Tibial nerve (tissue), 4 donors: ENCODE results near the gene SHTN1. TPM values are rescaled to one million over a fixed set of nuclear protein-coding genes. Genes with fewer than 3 reads are reported as not detected.

Source experiments
- DNase-seq, 2 donors: peaks; one replicate each; pipeline ENCODE4 v3.0.0-alpha.2; 2019; ENCODE audit warnings: low spot score in 2 of 2
- H3K27ac ChIP-seq, 4 donors: fragments of 200-600 bp; sonication (generic) in 3 of 4; one replicate each; pipeline ENCODE4 v1.5.1; 2017 to 2019; ENCODE audit warnings: mild to moderate bottlenecking in 1 of 4
- H3K27me3 ChIP-seq, 2 donors: fragments of 200-600 bp; sonication (generic) in 1 of 2; one replicate each; pipeline versions ENCODE4 v1.5.1 to v1.6.0; 2017 to 2019
- H3K36me3 ChIP-seq, 3 donors: fragments of 200-600 bp; sonication (generic); one replicate each; pipeline ENCODE4 v1.5.1; 2018 to 2019
- H3K4me1 ChIP-seq, 4 donors: fragments of 200-600 bp; sonication (generic) in 3 of 4; one replicate each; pipeline ENCODE4 v1.5.1; 2017 to 2019
- H3K4me3 ChIP-seq, 4 donors: fragments of 200-600 bp; sonication (generic) in 3 of 4; one replicate each; pipeline ENCODE4 v1.5.1; 2017 to 2019; ENCODE audit warnings: mild to moderate bottlenecking in 1 of 4, moderate library complexity in 1 of 4
- H3K9me3 ChIP-seq, 4 donors: fragments of 200-600 bp; sonication (generic) in 3 of 4; one replicate each; pipeline ENCODE4 v1.5.1; 2017 to 2019
- CTCF ChIP-seq, 5 experiments: fragments of 200-600 bp in 3 of 5; fragments of 450-650 bp in 2 of 5; sonication (generic) in 3 of 5; IDR thresholded peaks; one replicate each; pipeline ENCODE4 v1.5.1; 2016 to 2019; ENCODE audit warnings: antibody characterized with exemption in 5 of 5, mild to moderate bottlenecking in 3 of 5, moderate library complexity in 2 of 5
- EP300 ChIP-seq, 2 donors: sonication (generic); formaldehyde crosslinking; IDR thresholded peaks; one replicate each; pipeline ENCODE4 v1.6.1; 2017; ENCODE audit warnings: antibody characterized with exemption in 2 of 2, mild to moderate bottlenecking in 1 of 2
- POLR2A ChIP-seq, 2 donors: fragments of 450-650 bp; IDR thresholded peaks; one replicate each; pipeline ENCODE4 v1.6.1; 2017; ENCODE audit warnings: antibody characterized with exemption in 2 of 2, mild to moderate bottlenecking in 2 of 2, moderate library complexity in 2 of 2
- WGBS, 2 donors: methylation state at CpG; one replicate each; pipeline ENCODE4 v1.1.5; 2018; 5-methylcytosine and 5-hydroxymethylcytosine counted together
- total RNA-seq, 4 donors: library from RNA; depleted of rRNA; stranded (reverse); fragments of >200 nt; gene quantifications; one replicate each; pipeline ENCODE4 v1.1.0, GENCODE V29; 2016

SHTN1 gene
- total RNA-seq, 4 donors from 2014 or later = 9.2 to 16.3 (median 15.4) TPM

- 50 to 60% methylated on average over 4 of the region's 4 CpGs for WGBS, 2 donors
- no peak for TF ChIP-seq CTCF (IDR thresholded peaks at IDR 0.05)
- TF ChIP-seq POLR2A (IDR thresholded peaks at IDR 0.05) = no peak
- no peak for TF ChIP-seq EP300 (IDR thresholded peaks at IDR 0.05)
- no peaks in the 10 kb centered on the region for H3K27me3 ChIP-seq
- H3K4me1 ChIP-seq = no peaks in the 10 kb centered on the region
- H3K36me3 ChIP-seq = no peaks in the 10 kb centered on the region
- no peak overlapping the region for H3K4me3 ChIP-seq
- no peak overlapping the region for H3K27ac ChIP-seq
- DNase-seq = no peak
- no peaks in the 10 kb centered on the region for H3K9me3 ChIP-seq
These were observed 136.3 kb downstream of the SHTN1 start for GRCh38 chr10:116868722-116869121.

GRCh38 chr10:116868198-116868676 lies 136.8 kb downstream of the SHTN1 start:
- TF ChIP-seq CTCF (IDR thresholded peaks at IDR 0.05) = no peak
- TF ChIP-seq POLR2A (IDR thresholded peaks at IDR 0.05) = no peak
- TF ChIP-seq EP300 (IDR thresholded peaks at IDR 0.05) = no peak
- Histone ChIP-seq H3K9me3 (no peaks in the 10 kb centered on the region), H3K27me3 (no peaks in the 10 kb centered on the region), H3K4me1 (no peaks in the 10 kb centered on the region), H3K27ac (no peak overlapping the region), H3K4me3 (no peak overlapping the region), H3K36me3 (no peaks in the 10 kb centered on the region)
- WGBS, 2 donors = 60 to 65% methylated on average over 4 of the region's 4 CpGs
- no peak for DNase-seq

- WGBS, 2 donors = 86 to 90% methylated on average over 6 of the region's 6 CpGs
- Histone ChIP-seq H3K36me3 (no peaks in the 10 kb centered on the region), H3K9me3 (no peaks in the 10 kb centered on the region), H3K4me1 (no peaks in the 10 kb centered on the region), H3K27me3 (no peaks in the 10 kb centered on the region), H3K27ac (no peak overlapping the region), H3K4me3 (no peak overlapping the region)
- DNase-seq = no peak
- no peak for TF ChIP-seq CTCF (IDR thresholded peaks at IDR 0.05)
These were observed 137.9 kb downstream of the SHTN1 start for GRCh38 chr10:116866987-116867595.

GRCh38 chr10:116866066-116866465 lies 138.9 kb downstream of the SHTN1 start:
- no peak overlapping the region for H3K4me3 ChIP-seq
- no peak for TF ChIP-seq POLR2A (IDR thresholded peaks at IDR 0.05)
- no peak for TF ChIP-seq CTCF (IDR thresholded peaks at IDR 0.05)
- TF ChIP-seq EP300 (IDR thresholded peaks at IDR 0.05) = no peak
- H3K36me3 ChIP-seq = no peaks in the 10 kb centered on the region
- 67 to 73% methylated on average over 2 of the region's 2 CpGs for WGBS, 2 donors
- no peaks in the 10 kb centered on the region for H3K9me3 ChIP-seq
- H3K27me3 ChIP-seq = no peaks in the 10 kb centered on the region
- no peaks in the 10 kb centered on the region for H3K4me1 ChIP-seq
- H3K27ac ChIP-seq = no peak overlapping the region
- no peak for DNase-seq

- Histone ChIP-seq H3K27me3 (no peaks in the 10 kb centered on the region), H3K27ac (no peak overlapping the region), H3K36me3 (no peaks in the 10 kb centered on the region), H3K4me1 (no peaks in the 10 kb centered on the region), H3K4me3 (no peak overlapping the region), H3K9me3 (no peaks in the 10 kb centered on the region)
- DNase-seq = no peak
- 91 to 93% methylated on average over 4 of the region's 4 CpGs for WGBS, 2 donors
- no peak for TF ChIP-seq EP300 (IDR thresholded peaks at IDR 0.05)
- TF ChIP-seq CTCF (IDR thresholded peaks at IDR 0.05) = no peak
- no peak for TF ChIP-seq POLR2A (IDR thresholded peaks at IDR 0.05)
These were observed 140.6 kb downstream of the SHTN1 start for GRCh38 chr10:116864436-116864835.
